Stomach (tissue), 9 donors: ENCODE measurements around the gene ADORA1. TPM values are rescaled to one million over a fixed set of nuclear protein-coding genes. Genes with fewer than 3 reads are reported as not detected.
A peak's percentile ranks its signal among the peaks of the same experiment; 100 is the strongest.

Source experiments
- DNase-seq, 2 donors: peaks; one replicate each; pipeline versions ENCODE4 v3.0.0 to v3.0.0-alpha.2; 2013 to 2019
- H3K27ac ChIP-seq, 5 donors: fragments of 200-600 bp in 4 of 5; sonication (generic) in 4 of 5; one replicate each; pipeline ENCODE4 v1.5.1; 2013 to 2019; ENCODE audit warnings: mild to moderate bottlenecking in 1 of 5, moderate library complexity in 1 of 5
- H3K27me3 ChIP-seq, 3 donors: fragments of 200-600 bp; sonication (generic); one replicate each; pipeline ENCODE4 v1.5.1; 2017 to 2019; ENCODE audit warnings: mixed run types in 1 of 3
- H3K36me3 ChIP-seq, 4 donors: fragments of 200-600 bp; sonication (generic); 1 replicate in 3 of 4; 2 replicates in 1 of 4; pipeline ENCODE4 v1.5.1; 2016 to 2019
- H3K4me1 ChIP-seq, 4 donors: fragments of 200-600 bp; sonication (generic); one replicate each; pipeline ENCODE4 v1.5.1; 2016 to 2019
- H3K4me3 ChIP-seq, 4 donors: fragments of 200-600 bp; sonication (generic) in 3 of 4; one replicate each; pipeline ENCODE4 v1.5.1; 2016 to 2019; ENCODE audit warnings: mild to moderate bottlenecking in 1 of 4
- H3K9me3 ChIP-seq, 4 donors: fragments of 200-600 bp; sonication (generic); one replicate each; pipeline ENCODE4 v1.5.1; 2016 to 2019
- CTCF ChIP-seq, 7 experiments: fragments of 450-650 bp in 4 of 7; fragments of 200-600 bp in 3 of 7; sonication (generic) in 3 of 7; IDR thresholded peaks; one replicate each; pipeline ENCODE4 v1.5.1; 2016 to 2019; ENCODE audit warnings: antibody characterized with exemption in 7 of 7, control low read depth in 2 of 7, mild to moderate bottlenecking in 1 of 7
- EP300 ChIP-seq: sonication (generic); formaldehyde crosslinking; IDR thresholded peaks from one replicate; pipeline ENCODE4 v1.6.1; 2017; ENCODE audit warnings: antibody characterized with exemption
- POLR2A ChIP-seq, 4 donors: fragments of 450-650 bp; IDR thresholded peaks; one replicate each; pipeline ENCODE4 v1.6.1; 2016; ENCODE audit warnings: antibody characterized with exemption in 4 of 4, control low read depth in 2 of 4, mild to moderate bottlenecking in 1 of 4, moderate library complexity in 1 of 4
- POLR2AphosphoS5 ChIP-seq, 3 donors: sonication (generic); formaldehyde crosslinking; IDR thresholded peaks; one replicate each; pipeline ENCODE4 v1.6.1; 2016; ENCODE audit warnings: antibody characterized with exemption in 3 of 3
- WGBS, 5 donors: extraction: QIAGEN DNeasy Blood & Tissue Kit in 3 of 5; methylation state at CpG; one replicate each; pipeline versions ENCODE4 v1.1.5 to v1.1.7; 2013 to 2018; 5-methylcytosine and 5-hydroxymethylcytosine counted together
- intact Hi-C: fragments of 100-400 bp; cut with DNase I; formaldehyde crosslinking; loops from one replicate; pipeline ENCODE4 v1.15.1; 2023; ENCODE audit warnings: low total_unique reads
- polyA plus RNA-seq, 3 donors: library from polyadenylated mRNA; stranded (reverse); fragments of 200-250 nt; gene quantifications; one replicate each; pipeline ENCODE4 v1.2.3, GENCODE V29; 2013
- total RNA-seq, 5 donors: library from RNA; depleted of rRNA; stranded (reverse); fragments of >200 nt; gene quantifications; one replicate each; pipeline versions ENCODE4 v1.1.0 to v1.2.3, GENCODE V29; 2014 to 2016
- donor health status: healthy with polysubstance abuse.
- donor health status: Bipolar disorder and iron deficiency.
- donor health status: healthy.

ADORA1 gene
- total and polyA plus RNA-seq, 8 donors, result 0.18 to 4.2 (median 2.1) TPM; not detected in 2

GRCh38 chr1:203169770-203170520 lies 42.4 kb downstream of the ADORA1 start:
- no peak for DNase-seq
- H3K27ac ChIP-seq, result no peak overlapping the region
- peaks cover 0 to 9% (median 0%) of the 10 kb centered on the region in 4 donors for H3K4me1 ChIP-seq
- no peaks in the 10 kb centered on the region for H3K9me3 ChIP-seq
- no peak for TF ChIP-seq POLR2A (IDR thresholded peaks at IDR 0.05)
- no peaks in the 10 kb centered on the region for H3K36me3 ChIP-seq
- intact Hi-C loops, result no loop called here
- 75 to 84% (median 79%) methylated on average over 21 of the region's 21 CpGs for WGBS, 5 donors
- H3K27me3 ChIP-seq, result peaks cover 0 to 7% (median 0%) of the 10 kb centered on the region in 3 donors
- no peak overlapping the region for H3K4me3 ChIP-seq

GRCh38 chr1:203170625-203171330 lies 43.3 kb downstream of the ADORA1 start:
- no peak for TF ChIP-seq EP300
- TF ChIP-seq POLR2AphosphoS5 (IDR thresholded peaks at IDR 0.05), result no peak
- TF ChIP-seq CTCF (IDR thresholded peaks at IDR 0.05), result no peak
- no peak for TF ChIP-seq POLR2A (IDR thresholded peaks at IDR 0.05)
- Histone ChIP-seq H3K36me3 (no peaks in the 10 kb centered on the region), H3K27me3 (peaks cover 0 to 16% (median 0%) of the 10 kb centered on the region in 3 donors), H3K4me3 (no peak overlapping the region), H3K9me3 (no peaks in the 10 kb centered on the region), H3K4me1 (peaks cover 0 to 14% (median 0%) of the 10 kb centered on the region in 4 donors), H3K27ac (no peak overlapping the region)
- intact Hi-C loops, result no loop called here
- 64 to 77% (median 73%) methylated on average over 8 of the region's 8 CpGs for WGBS, 5 donors
- DNase-seq, result no peak

GRCh38 chr1:203171341-203172183 lies 44.0 kb downstream of the ADORA1 start:
- H3K36me3 ChIP-seq, result no peaks in the 10 kb centered on the region
- H3K27me3 ChIP-seq, result peaks cover 0 to 21% (median 0%) of the 10 kb centered on the region in 3 donors
- H3K9me3 ChIP-seq, result no peaks in the 10 kb centered on the region
- DNase-seq, result no peak
- TF ChIP-seq POLR2A (IDR thresholded peaks at IDR 0.05), result no peak
- no peak for TF ChIP-seq EP300
- no peak overlapping the region for H3K4me3 ChIP-seq
- WGBS, 5 donors, result 83 to 95% (median 92%) methylated on average over 11 to 22 of the region's 22 CpGs
- intact Hi-C loops, result no loop called here
- no peak overlapping the region for H3K27ac ChIP-seq
- H3K4me1 ChIP-seq, result peaks cover 0 to 14% (median 2%) of the 10 kb centered on the region in 4 donors

GRCh38 chr1:203172184-203173010 lies 44.9 kb downstream of the ADORA1 start:
- 48 to 60% (median 55%) methylated on average over 6 to 8 of the region's 8 CpGs for WGBS, 5 donors
- peak; percentile 75 to 79 for DNase-seq
- no peaks in the 10 kb centered on the region for H3K9me3 ChIP-seq
- no peak overlapping the region for H3K27ac ChIP-seq
- TF ChIP-seq EP300 (no peak), POLR2AphosphoS5 (IDR thresholded peaks at IDR 0.05) (no peak), CTCF (IDR thresholded peaks at IDR 0.05) (peak in 5 of 7 experiments; percentile 66 to 78 (median 72)), POLR2A (IDR thresholded peaks at IDR 0.05) (no peak)
- no peaks in the 10 kb centered on the region for H3K36me3 ChIP-seq
- H3K27me3 ChIP-seq, result peaks cover 0 to 24% (median 0%) of the 10 kb centered on the region in 3 donors
- H3K4me1 ChIP-seq, result peaks cover 0 to 15% (median 2%) of the 10 kb centered on the region in 4 donors
- H3K4me3 ChIP-seq, result no peak overlapping the region
- intact Hi-C loops, result no loop called here
